HL-60 (cell line): Measurements from ENCODE around the gene PLA2G5.

Experiments
- DNase-seq, 2 experiments: peaks; one replicate each; pipeline ENCODE4 v3.0.0-alpha.2; 2010 to 2020; ENCODE audit warnings: low read depth in 1 of 2, low spot score in 1 of 2
- H3K27ac ChIP-seq: fragments of 250-450 bp; sonication (Bioruptor Pico); replicated peaks from 2 replicates; pipeline ENCODE4 v1.5.1; 2020; ENCODE audit warnings: mild to moderate bottlenecking, moderate library complexity
- H3K27me3 ChIP-seq: fragments of 250-450 bp; sonication (Bioruptor Pico); 2 replicates; pipeline ENCODE4 v1.5.1; 2021; ENCODE audit warnings: mild to moderate bottlenecking, moderate library complexity; ENCODE audit not compliant: insufficient read depth, poor library complexity, severe bottlenecking
- H3K4me3 ChIP-seq: replicated peaks from 2 replicates; pipeline ENCODE4 v1.5.1; 2011; ENCODE audit warnings: mild to moderate bottlenecking, control low read depth, low read length; ENCODE audit not compliant: insufficient read depth
- GABPA ChIP-seq: IDR thresholded peaks from 2 replicates; pipeline ENCODE4 v1.6.1; 2012; ENCODE audit warnings: low read depth
- POLR2AphosphoS5 ChIP-seq: IDR thresholded peaks from 2 replicates; pipeline ENCODE4 v1.6.1; 2012; ENCODE audit warnings: low read depth
- SPI1 ChIP-seq: IDR thresholded peaks from 2 replicates; pipeline ENCODE4 v1.6.1; 2012; ENCODE audit warnings: low read depth, mild to moderate bottlenecking, borderline replicate concordance
- TF ChIP-seq, protein P1 (sequence below): IDR thresholded peaks from 2 replicates; pipeline ENCODE4 v1.6.1; 2012; ENCODE audit warnings: low read depth; ENCODE audit not compliant: insufficient replicate concordance
- TF ChIP-seq, protein P2 (sequence below): IDR thresholded peaks from one replicate; pipeline ENCODE4 v1.5.1; 2011; ENCODE audit warnings: low read length, control low read depth, inconsistent platforms; ENCODE audit not compliant: insufficient read depth

The PLA2G5 gene

DNA sequence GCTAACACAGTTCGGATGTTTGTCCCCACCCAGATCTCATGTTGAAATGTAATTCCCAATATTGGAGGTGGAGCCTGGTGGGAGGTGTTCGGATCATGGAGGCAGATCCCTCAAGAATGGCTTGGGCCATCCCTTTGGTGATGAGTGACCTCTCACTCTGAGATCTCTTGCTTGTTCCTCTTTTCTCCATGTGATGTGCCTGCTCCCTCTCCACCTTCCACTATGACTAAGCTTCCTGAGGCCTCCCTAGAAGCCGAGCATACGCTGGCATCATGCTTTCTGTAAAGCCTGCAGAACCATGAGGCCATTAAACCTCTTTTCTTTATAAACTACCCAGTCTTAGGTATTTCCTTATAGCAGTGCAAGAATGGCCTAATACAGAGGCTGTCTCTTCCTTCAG lies 8.1 kb upstream of the PLA2G5 start:
- Histone ChIP-seq H3K27ac (no peak overlapping the region), H3K4me3 (no peak overlapping the region), H3K27me3 (peaks cover 5% of the 10 kb centered on the region)
- peak in 1 of 2 experiments; percentile 6 for DNase-seq
- TF ChIP-seq, protein P1, sequence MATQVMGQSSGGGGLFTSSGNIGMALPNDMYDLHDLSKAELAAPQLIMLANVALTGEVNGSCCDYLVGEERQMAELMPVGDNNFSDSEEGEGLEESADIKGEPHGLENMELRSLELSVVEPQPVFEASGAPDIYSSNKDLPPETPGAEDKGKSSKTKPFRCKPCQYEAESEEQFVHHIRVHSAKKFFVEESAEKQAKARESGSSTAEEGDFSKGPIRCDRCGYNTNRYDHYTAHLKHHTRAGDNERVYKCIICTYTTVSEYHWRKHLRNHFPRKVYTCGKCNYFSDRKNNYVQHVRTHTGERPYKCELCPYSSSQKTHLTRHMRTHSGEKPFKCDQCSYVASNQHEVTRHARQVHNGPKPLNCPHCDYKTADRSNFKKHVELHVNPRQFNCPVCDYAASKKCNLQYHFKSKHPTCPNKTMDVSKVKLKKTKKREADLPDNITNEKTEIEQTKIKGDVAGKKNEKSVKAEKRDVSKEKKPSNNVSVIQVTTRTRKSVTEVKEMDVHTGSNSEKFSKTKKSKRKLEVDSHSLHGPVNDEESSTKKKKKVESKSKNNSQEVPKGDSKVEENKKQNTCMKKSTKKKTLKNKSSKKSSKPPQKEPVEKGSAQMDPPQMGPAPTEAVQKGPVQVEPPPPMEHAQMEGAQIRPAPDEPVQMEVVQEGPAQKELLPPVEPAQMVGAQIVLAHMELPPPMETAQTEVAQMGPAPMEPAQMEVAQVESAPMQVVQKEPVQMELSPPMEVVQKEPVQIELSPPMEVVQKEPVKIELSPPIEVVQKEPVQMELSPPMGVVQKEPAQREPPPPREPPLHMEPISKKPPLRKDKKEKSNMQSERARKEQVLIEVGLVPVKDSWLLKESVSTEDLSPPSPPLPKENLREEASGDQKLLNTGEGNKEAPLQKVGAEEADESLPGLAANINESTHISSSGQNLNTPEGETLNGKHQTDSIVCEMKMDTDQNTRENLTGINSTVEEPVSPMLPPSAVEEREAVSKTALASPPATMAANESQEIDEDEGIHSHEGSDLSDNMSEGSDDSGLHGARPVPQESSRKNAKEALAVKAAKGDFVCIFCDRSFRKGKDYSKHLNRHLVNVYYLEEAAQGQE = no peak
- TF ChIP-seq GABPA (no peak), POLR2AphosphoS5 (no peak), SPI1 (no peak)
- TF ChIP-seq, protein P2, sequence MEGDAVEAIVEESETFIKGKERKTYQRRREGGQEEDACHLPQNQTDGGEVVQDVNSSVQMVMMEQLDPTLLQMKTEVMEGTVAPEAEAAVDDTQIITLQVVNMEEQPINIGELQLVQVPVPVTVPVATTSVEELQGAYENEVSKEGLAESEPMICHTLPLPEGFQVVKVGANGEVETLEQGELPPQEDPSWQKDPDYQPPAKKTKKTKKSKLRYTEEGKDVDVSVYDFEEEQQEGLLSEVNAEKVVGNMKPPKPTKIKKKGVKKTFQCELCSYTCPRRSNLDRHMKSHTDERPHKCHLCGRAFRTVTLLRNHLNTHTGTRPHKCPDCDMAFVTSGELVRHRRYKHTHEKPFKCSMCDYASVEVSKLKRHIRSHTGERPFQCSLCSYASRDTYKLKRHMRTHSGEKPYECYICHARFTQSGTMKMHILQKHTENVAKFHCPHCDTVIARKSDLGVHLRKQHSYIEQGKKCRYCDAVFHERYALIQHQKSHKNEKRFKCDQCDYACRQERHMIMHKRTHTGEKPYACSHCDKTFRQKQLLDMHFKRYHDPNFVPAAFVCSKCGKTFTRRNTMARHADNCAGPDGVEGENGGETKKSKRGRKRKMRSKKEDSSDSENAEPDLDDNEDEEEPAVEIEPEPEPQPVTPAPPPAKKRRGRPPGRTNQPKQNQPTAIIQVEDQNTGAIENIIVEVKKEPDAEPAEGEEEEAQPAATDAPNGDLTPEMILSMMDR = no peak

DNA sequence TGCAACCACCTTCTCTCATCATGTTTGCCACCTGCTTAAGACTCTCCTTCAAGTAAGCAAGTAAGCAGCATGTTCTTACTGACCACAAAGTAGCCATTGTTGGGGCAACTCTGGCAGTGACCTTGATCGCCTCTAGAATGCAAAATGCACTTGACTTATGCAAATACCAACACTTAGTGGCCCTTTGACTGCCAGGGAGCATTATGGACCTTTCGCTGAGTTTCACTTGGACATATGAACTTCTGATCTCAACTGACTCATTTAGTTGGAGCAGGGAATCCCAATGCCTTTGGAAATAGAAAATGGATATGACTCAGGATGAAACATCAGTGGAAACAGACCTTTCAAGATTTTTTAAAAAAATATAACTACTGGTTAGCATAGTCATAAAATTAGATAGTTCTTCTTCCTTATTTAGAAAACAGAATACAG lies 6.1 kb upstream of the PLA2G5 start:
- no peak for DNase-seq
- peaks cover 2% of the 10 kb centered on the region for H3K27me3 ChIP-seq
- H3K27ac ChIP-seq = no peak overlapping the region
- TF ChIP-seq, protein P2 = no peak
- TF ChIP-seq POLR2AphosphoS5 = no peak
- TF ChIP-seq SPI1 = no peak
- no peak for TF ChIP-seq GABPA
- TF ChIP-seq, protein P1 = no peak
- no peak overlapping the region for H3K4me3 ChIP-seq

DNA sequence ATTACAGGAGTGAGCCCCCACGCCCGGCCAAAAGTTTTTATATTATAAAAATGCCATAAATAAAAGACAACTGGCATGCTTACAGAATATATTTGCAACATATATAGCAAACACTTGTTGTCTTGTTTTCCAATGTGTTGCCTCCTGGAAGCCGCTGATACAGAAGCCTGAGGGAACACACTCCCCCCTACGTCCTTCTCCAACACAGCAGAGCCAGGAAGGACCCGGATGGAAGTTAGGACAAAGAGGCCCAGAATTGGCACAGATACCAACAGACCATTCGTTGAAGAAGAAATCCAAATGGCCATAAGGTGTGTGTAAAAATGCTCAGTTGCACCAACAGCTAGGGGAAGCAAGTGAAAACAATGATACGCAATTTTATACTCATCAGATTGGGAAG lies 1.3 kb upstream of the PLA2G5 start:
- peaks cover 2% of the 10 kb centered on the region for H3K27me3 ChIP-seq
- H3K4me3 ChIP-seq = no peak overlapping the region
- H3K27ac ChIP-seq = no peak overlapping the region
- DNase-seq = no peak
- TF ChIP-seq, protein P2 = no peak
- no peak for TF ChIP-seq POLR2AphosphoS5
- TF ChIP-seq, protein P1 = no peak
